KMS-11 (cell line): ENCODE measurements around the gene TTC27.

Source experiments
- H2AFZ ChIP-seq: fragments of 200-600 bp; sonication (generic); 2 replicates; pipeline ENCODE4 v1.6.1; 2016; ENCODE audit warnings: antibody characterized with exemption, mixed run types, low read depth
- H3K27ac ChIP-seq: fragments of 200-600 bp; sonication (generic); 2 replicates; pipeline ENCODE4 v1.6.1; 2016; ENCODE audit warnings: mild to moderate bottlenecking, mixed run types
- H3K27me3 ChIP-seq: fragments of 200-600 bp; sonication (generic); 2 replicates; pipeline ENCODE4 v1.6.1; 2017; ENCODE audit warnings: mild to moderate bottlenecking, low read depth, mixed run types, moderate library complexity; ENCODE audit not compliant: insufficient read depth
- H3K36me3 ChIP-seq: fragments of 200-600 bp; sonication (generic); 2 replicates; pipeline ENCODE4 v1.6.1; 2017; ENCODE audit warnings: mild to moderate bottlenecking, mixed run types; ENCODE audit not compliant: insufficient read depth
- H3K4me1 ChIP-seq: fragments of 200-600 bp; sonication (generic); 2 replicates; pipeline ENCODE4 v1.6.1; 2016; ENCODE audit warnings: mild to moderate bottlenecking, low read depth, mixed run types; ENCODE audit not compliant: poor library complexity, severe bottlenecking
- H3K4me2 ChIP-seq: fragments of 200-600 bp; sonication (generic); 2 replicates; pipeline ENCODE4 v1.7.0; 2016; ENCODE audit warnings: mild to moderate bottlenecking, mixed run types
- H3K4me3 ChIP-seq: fragments of 200-600 bp; sonication (generic); IDR thresholded peaks from 2 replicates; pipeline ENCODE4 v1.6.1; 2017; ENCODE audit warnings: low read depth, low read length, mixed read lengths; ENCODE audit not compliant: insufficient read depth
- H3K79me2 ChIP-seq: fragments of 200-600 bp; sonication (generic); 2 replicates; pipeline ENCODE4 v1.6.1; 2016; ENCODE audit warnings: low read depth, mixed run types; ENCODE audit not compliant: insufficient read depth
- H3K9ac ChIP-seq: fragments of 200-600 bp; sonication (generic); 2 replicates; pipeline ENCODE4 v1.6.1; 2016; ENCODE audit warnings: mild to moderate bottlenecking, mixed run types
- H4K20me1 ChIP-seq: fragments of 200-600 bp; sonication (generic); 2 replicates; pipeline ENCODE4 v1.6.1; 2016; ENCODE audit warnings: mild to moderate bottlenecking, mixed run types; ENCODE audit not compliant: insufficient read depth
- CTCF ChIP-seq: fragments of 200-600 bp; sonication (generic); conservative IDR thresholded peaks from 2 replicates; pipeline ENCODE4 v1.6.1; 2017; ENCODE audit warnings: low read depth, mild to moderate bottlenecking, antibody characterized with exemption, low read length, moderate library complexity, mixed read lengths

Gene TTC27

GRCh38 chr2:32611771-32612170 lies 16.1 kb upstream of the TTC27 start:
- H3K27ac ChIP-seq, result no peak overlapping the region
- no peak overlapping the region for H3K4me3 ChIP-seq
- no peak overlapping the region for H3K9ac ChIP-seq
- no peaks in the 10 kb centered on the region for H3K27me3 ChIP-seq
- TF ChIP-seq CTCF, result no peak
- H4K20me1 ChIP-seq, result no peaks in the 10 kb centered on the region
- no peak overlapping the region for H2AFZ ChIP-seq
- peaks cover 2% of the 10 kb centered on the region for H3K4me1 ChIP-seq
- no peak overlapping the region for H3K4me2 ChIP-seq
- no peaks in the 10 kb centered on the region; the same call in 1 of the 2 replicates for H3K36me3 ChIP-seq
- no peaks in the 10 kb centered on the region for H3K79me2 ChIP-seq

- H2AFZ ChIP-seq, result no peak overlapping the region
- no peaks in the 10 kb centered on the region for H3K79me2 ChIP-seq
- no peaks in the 10 kb centered on the region for H3K27me3 ChIP-seq
- no peak overlapping the region for H3K9ac ChIP-seq
- TF ChIP-seq CTCF, result no peak
- no peak overlapping the region for H3K4me3 ChIP-seq
- no peak overlapping the region for H3K27ac ChIP-seq
- H4K20me1 ChIP-seq, result no peaks in the 10 kb centered on the region
- H3K4me2 ChIP-seq, result no peak overlapping the region
- H3K4me1 ChIP-seq, result peaks cover 11% of the 10 kb centered on the region
- no peaks in the 10 kb centered on the region; the same call in 1 of the 2 replicates for H3K36me3 ChIP-seq
Observed at GRCh38 chr2:32614084-32614483, 13.8 kb upstream of the TTC27 start.

GRCh38 chr2:32617599-32618189 lies 10.2 kb upstream of the TTC27 start:
- Histone ChIP-seq H2AFZ (no peak overlapping the region), H3K4me1 (peaks cover 11% of the 10 kb centered on the region), H3K4me3 (no peak overlapping the region), H3K4me2 (no peak overlapping the region), H4K20me1 (no peaks in the 10 kb centered on the region), H3K36me3 (no peaks in the 10 kb centered on the region; the same call in 1 of the 2 replicates), H3K27me3 (no peaks in the 10 kb centered on the region), H3K27ac (no peak overlapping the region), H3K9ac (no peak overlapping the region), H3K79me2 (no peaks in the 10 kb centered on the region)
- no peak for TF ChIP-seq CTCF

GRCh38 chr2:32622570-32623310 lies 5.1 kb upstream of the TTC27 start:
- H3K9ac ChIP-seq, result no peak overlapping the region
- no peaks in the 10 kb centered on the region for H3K36me3 ChIP-seq
- no peak overlapping the region for H3K4me2 ChIP-seq
- H2AFZ ChIP-seq, result no peak overlapping the region
- no peaks in the 10 kb centered on the region for H3K79me2 ChIP-seq
- H3K27ac ChIP-seq, result no peak overlapping the region
- no peaks in the 10 kb centered on the region for H4K20me1 ChIP-seq
- H3K4me3 ChIP-seq, result no peak overlapping the region
- H3K27me3 ChIP-seq, result no peaks in the 10 kb centered on the region
- peaks cover under 1% of the 10 kb centered on the region for H3K4me1 ChIP-seq
- no peak for TF ChIP-seq CTCF
